ENCODE measurements around the gene SLC25A13. TPM values are rescaled to one million over a fixed set of nuclear protein-coding genes. Genes with fewer than 3 reads are reported as not detected.

SLC25A13 gene
- total and polyA plus RNA-seq, 3 experiments from 2014 or later = 9.7 to 13.8 (median 10.8) TPM

DNA sequence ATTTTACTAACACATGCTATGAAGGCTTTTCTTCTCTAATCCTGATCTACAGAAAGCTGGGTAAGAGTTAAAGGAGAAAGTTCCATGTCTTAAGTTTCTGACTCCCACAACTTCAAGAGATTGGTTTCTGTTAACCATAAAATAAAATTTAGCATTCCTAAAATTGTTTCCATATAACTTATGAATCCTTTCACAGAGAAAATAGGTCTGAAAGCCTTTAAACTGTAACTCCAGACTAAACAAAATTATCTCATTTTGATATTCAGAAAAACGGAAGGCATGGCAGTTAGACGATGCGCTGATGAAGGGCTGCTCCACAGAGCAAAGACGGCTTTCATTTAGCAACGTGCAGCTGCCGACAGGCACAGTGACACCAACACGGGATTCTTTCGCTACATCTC lies 133.3 kb downstream of the SLC25A13 start:
- ChIA-PET CTCF (no interaction called here), POLR2A (no interaction called here)
- Histone ChIP-seq H3K36me3 (ENCODE audit: insufficient read depth, low read length) (no peaks in the 10 kb centered on the region), H3K27me3 (ENCODE audit: insufficient read depth, low read length, poor library complexity, severe bottlenecking) (no peaks in the 10 kb centered on the region), H3K4me3 (ENCODE audit: low read length) (no peak overlapping the region), H3K4me1 (ENCODE audit: insufficient read depth, low read length) (no peaks in the 10 kb centered on the region), H3K9me3 (ENCODE audit: low read length) (no peaks in the 10 kb centered on the region), H3K27ac (ENCODE audit: low read depth, low read length) (no peak overlapping the region)
- Mint-ChIP-seq H3K27ac (no peak overlapping the region), H3K36me3 (peaks cover 25 to 58% (median 33%) of the 10 kb centered on the region in 3 donors), H3K27me3 (no peaks in the 10 kb centered on the region), H3K4me3 (no peak overlapping the region), H3K9me3 (no peaks in the 10 kb centered on the region), H3K4me1 (no peaks in the 10 kb centered on the region)
- DNase-seq = no peak

GRCh38 chr7:96188174-96188581 lies 133.7 kb downstream of the SLC25A13 start:
- no peaks in the 10 kb centered on the region for H3K27me3 ChIP-seq (ENCODE audit: insufficient read depth, low read length, poor library complexity, severe bottlenecking)
- H3K9me3 ChIP-seq (ENCODE audit: low read length) = no peaks in the 10 kb centered on the region
- Mint-ChIP-seq H3K36me3 (peaks cover 28 to 58% (median 36%) of the 10 kb centered on the region in 3 donors), H3K9me3 (no peaks in the 10 kb centered on the region), H3K4me3 (no peak overlapping the region), H3K27me3 (no peaks in the 10 kb centered on the region), H3K27ac (no peak overlapping the region), H3K4me1 (no peaks in the 10 kb centered on the region)
- H3K4me3 ChIP-seq (ENCODE audit: low read length) = no peak overlapping the region
- H3K27ac ChIP-seq (ENCODE audit: low read depth, low read length) = no peak overlapping the region
- no peaks in the 10 kb centered on the region for H3K4me1 ChIP-seq (ENCODE audit: insufficient read depth, low read length)
- ChIA-PET CTCF (no interaction called here), POLR2A (no interaction called here)
- no peak for DNase-seq
- H3K36me3 ChIP-seq (ENCODE audit: insufficient read depth, low read length) = no peaks in the 10 kb centered on the region

DNA sequence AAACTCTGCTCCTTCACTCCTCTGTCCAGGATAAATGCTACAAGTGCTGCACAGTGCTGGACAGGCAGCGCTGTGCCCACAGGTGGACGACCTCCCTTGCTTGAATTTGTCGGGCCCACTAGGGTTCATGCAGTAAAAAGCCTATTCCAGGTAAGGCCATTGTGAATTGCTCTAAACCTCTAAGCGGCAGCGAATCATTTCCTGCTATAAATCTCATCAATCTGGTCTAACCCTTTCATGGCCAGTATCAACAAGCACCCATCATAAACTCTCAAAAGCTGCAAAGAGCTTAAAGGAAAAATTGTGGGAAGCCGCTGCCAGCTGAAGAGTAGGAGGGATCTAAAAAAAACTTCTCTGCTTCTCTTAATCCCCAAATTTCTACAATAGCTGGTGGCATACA lies 134.2 kb downstream of the SLC25A13 start:
- peaks cover 33 to 62% (median 34%) of the 10 kb centered on the region in 3 donors for H3K36me3 Mint-ChIP-seq
- no peaks in the 10 kb centered on the region for H3K4me1 ChIP-seq (ENCODE audit: insufficient read depth, low read length)
- no peaks in the 10 kb centered on the region for H3K27me3 ChIP-seq (ENCODE audit: insufficient read depth, low read length, poor library complexity, severe bottlenecking)
- H3K4me1 Mint-ChIP-seq = no peaks in the 10 kb centered on the region
- CTCF ChIA-PET = no interaction called here
- no peak for DNase-seq
- H3K27me3 Mint-ChIP-seq = no peaks in the 10 kb centered on the region
- H3K36me3 ChIP-seq (ENCODE audit: insufficient read depth, low read length) = no peaks in the 10 kb centered on the region
- H3K27ac Mint-ChIP-seq = peak overlapping the region in 1 of 8 donors; percentile 13
- H3K9me3 Mint-ChIP-seq = no peaks in the 10 kb centered on the region
- H3K4me3 Mint-ChIP-seq = no peak overlapping the region
- H3K27ac ChIP-seq (ENCODE audit: low read depth, low read length) = no peak overlapping the region
- POLR2A ChIA-PET = no interaction called here
- no peaks in the 10 kb centered on the region for H3K9me3 ChIP-seq (ENCODE audit: low read length)
- no peak overlapping the region for H3K4me3 ChIP-seq (ENCODE audit: low read length)

DNA sequence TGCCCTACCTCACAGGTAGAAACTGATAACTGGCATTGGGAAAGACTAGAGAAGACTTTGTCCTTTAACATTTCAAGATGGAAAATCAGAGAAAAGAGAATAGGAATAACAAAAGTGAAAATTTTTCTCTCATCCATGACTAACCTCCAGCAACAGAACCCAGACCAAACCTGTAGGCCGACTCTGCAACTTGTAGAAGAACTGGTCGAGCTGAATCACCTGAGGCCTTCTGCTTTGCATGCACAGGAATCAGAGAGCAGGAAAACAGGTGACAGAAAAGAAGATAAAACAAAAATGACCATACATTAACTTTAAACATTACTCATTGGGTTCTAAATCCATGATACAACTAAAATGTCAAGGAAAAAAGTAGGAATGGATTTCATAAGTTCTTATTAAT lies 137.1 kb downstream of the SLC25A13 start:
- no peaks in the 10 kb centered on the region for H3K9me3 ChIP-seq (ENCODE audit: low read length)
- DNase-seq = no peak
- no peaks in the 10 kb centered on the region for H3K9me3 Mint-ChIP-seq
- H3K27ac ChIP-seq (ENCODE audit: low read depth, low read length) = no peak overlapping the region
- no peaks in the 10 kb centered on the region for H3K36me3 ChIP-seq (ENCODE audit: insufficient read depth, low read length)
- no peaks in the 10 kb centered on the region for H3K27me3 Mint-ChIP-seq
- H3K4me3 ChIP-seq (ENCODE audit: low read length) = no peak overlapping the region
- H3K4me1 ChIP-seq (ENCODE audit: insufficient read depth, low read length) = no peaks in the 10 kb centered on the region
- ChIA-PET POLR2A (no interaction called here), CTCF (no interaction called here)
- H3K27ac Mint-ChIP-seq = no peak overlapping the region
- H3K36me3 Mint-ChIP-seq = peaks cover 19 to 53% (median 26%) of the 10 kb centered on the region in 3 donors
- no peaks in the 10 kb centered on the region for H3K4me1 Mint-ChIP-seq
- no peak overlapping the region for H3K4me3 Mint-ChIP-seq
- no peaks in the 10 kb centered on the region for H3K27me3 ChIP-seq (ENCODE audit: insufficient read depth, low read length, poor library complexity, severe bottlenecking)

DNA sequence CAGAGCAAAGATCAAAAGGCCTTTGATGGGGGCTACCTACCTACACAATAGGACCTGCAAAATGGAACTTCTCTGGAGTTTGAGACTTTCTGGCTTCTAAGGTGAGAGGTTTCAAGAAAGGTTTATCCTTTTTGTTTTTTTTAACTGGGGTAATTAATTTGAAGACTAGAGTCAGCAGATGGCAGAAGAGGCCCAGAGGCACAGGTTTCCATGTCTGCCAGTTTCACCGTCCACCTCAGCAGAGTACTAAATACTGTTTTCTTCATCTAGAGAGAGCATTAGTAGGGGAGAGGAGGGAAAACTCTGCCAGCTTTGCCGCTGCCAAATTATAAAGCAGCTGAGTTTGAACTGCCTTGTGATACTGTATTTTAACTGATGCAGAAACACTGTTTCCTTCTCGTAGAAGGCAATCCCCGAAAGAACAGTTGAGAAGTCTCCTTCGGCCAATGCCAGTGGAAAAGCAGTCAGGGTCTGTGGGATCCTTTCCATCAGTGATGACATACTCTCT lies 138.7 kb downstream of the SLC25A13 start:
- Histone ChIP-seq H3K9me3 (ENCODE audit: low read length) (no peaks in the 10 kb centered on the region), H3K36me3 (ENCODE audit: insufficient read depth, low read length) (no peaks in the 10 kb centered on the region), H3K27ac (ENCODE audit: low read depth, low read length) (no peak overlapping the region), H3K4me3 (ENCODE audit: low read length) (no peak overlapping the region), H3K4me1 (ENCODE audit: insufficient read depth, low read length) (no peaks in the 10 kb centered on the region), H3K27me3 (ENCODE audit: insufficient read depth, low read length, poor library complexity, severe bottlenecking) (no peaks in the 10 kb centered on the region)
- Mint-ChIP-seq H3K27ac (no peak overlapping the region), H3K36me3 (peaks cover 8 to 40% (median 21%) of the 10 kb centered on the region in 3 donors), H3K4me1 (no peaks in the 10 kb centered on the region), H3K27me3 (no peaks in the 10 kb centered on the region), H3K4me3 (no peak overlapping the region), H3K9me3 (no peaks in the 10 kb centered on the region)
- DNase-seq = no peak
- CTCF ChIA-PET = no interaction called here
- POLR2A ChIA-PET = no interaction called here

- Histone ChIP-seq H3K4me3 (ENCODE audit: low read length) (no peak overlapping the region), H3K36me3 (ENCODE audit: insufficient read depth, low read length) (no peaks in the 10 kb centered on the region), H3K27ac (ENCODE audit: low read depth, low read length) (no peak overlapping the region), H3K9me3 (ENCODE audit: low read length) (no peaks in the 10 kb centered on the region), H3K27me3 (ENCODE audit: insufficient read depth, low read length, poor library complexity, severe bottlenecking) (no peaks in the 10 kb centered on the region), H3K4me1 (ENCODE audit: insufficient read depth, low read length) (no peaks in the 10 kb centered on the region)
- no peak for DNase-seq
- no peaks in the 10 kb centered on the region for H3K4me1 Mint-ChIP-seq
- ChIA-PET CTCF (no interaction called here), POLR2A (no interaction called here)
- H3K9me3 Mint-ChIP-seq = no peaks in the 10 kb centered on the region
- peaks cover 8 to 37% (median 22%) of the 10 kb centered on the region in 3 donors for H3K36me3 Mint-ChIP-seq
- no peaks in the 10 kb centered on the region for H3K27me3 Mint-ChIP-seq
- H3K27ac Mint-ChIP-seq = peak overlapping the region in 1 of 8 donors; percentile 36
- H3K4me3 Mint-ChIP-seq = no peak overlapping the region
These were observed 139.3 kb downstream of the SLC25A13 start for GRCh38 chr7:96182424-96183158.

- CTCF ChIA-PET = no interaction called here
- POLR2A ChIA-PET = interaction anchor here (0.6 kb wide), 1 partner anchor 67 kb away, joined by 3 read pairs; no protein-coding TSS in a partner anchor
- H3K4me3 Mint-ChIP-seq = no peak overlapping the region
- H3K9me3 ChIP-seq (ENCODE audit: low read length) = no peaks in the 10 kb centered on the region
- H3K4me1 Mint-ChIP-seq = no peaks in the 10 kb centered on the region
- no peak overlapping the region for H3K27ac ChIP-seq (ENCODE audit: low read depth, low read length)
- no peaks in the 10 kb centered on the region for H3K27me3 ChIP-seq (ENCODE audit: insufficient read depth, low read length, poor library complexity, severe bottlenecking)
- DNase-seq = no peak
- H3K9me3 Mint-ChIP-seq = no peaks in the 10 kb centered on the region
- no peak overlapping the region for H3K4me3 ChIP-seq (ENCODE audit: low read length)
- no peak overlapping the region for H3K27ac Mint-ChIP-seq
- no peaks in the 10 kb centered on the region for H3K27me3 Mint-ChIP-seq
- H3K36me3 Mint-ChIP-seq = peaks cover 8 to 37% (median 22%) of the 10 kb centered on the region in 3 donors
- H3K4me1 ChIP-seq (ENCODE audit: insufficient read depth, low read length) = no peaks in the 10 kb centered on the region
- H3K36me3 ChIP-seq (ENCODE audit: insufficient read depth, low read length) = no peaks in the 10 kb centered on the region
These were observed 140.7 kb downstream of the SLC25A13 start for GRCh38 chr7:96181174-96181573.

DNA sequence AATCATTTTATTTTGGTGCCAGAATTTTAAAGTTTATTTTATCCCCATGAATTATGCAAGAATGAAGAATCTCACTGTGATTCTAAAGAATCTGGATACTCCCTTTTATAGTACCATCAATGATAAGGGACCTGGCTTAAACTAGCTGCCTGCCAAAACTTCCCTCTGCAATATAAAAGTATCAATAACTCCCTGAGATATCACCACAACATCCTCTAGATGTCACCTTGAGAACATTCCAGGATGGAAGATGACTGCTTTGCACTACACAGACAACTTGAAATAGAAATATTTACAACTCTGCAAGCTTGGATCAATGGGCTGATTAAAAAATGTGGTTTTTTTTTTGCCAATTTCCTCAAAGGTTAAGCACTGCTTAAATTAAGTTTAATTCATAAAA lies 142.1 kb downstream of the SLC25A13 start:
- CTCF ChIA-PET = no interaction called here
- Mint-ChIP-seq H3K9me3 (no peaks in the 10 kb centered on the region), H3K27ac (peak overlapping the region in 1 of 8 donors; percentile 28), H3K36me3 (peaks cover 8 to 44% (median 25%) of the 10 kb centered on the region in 3 donors), H3K4me1 (no peaks in the 10 kb centered on the region), H3K4me3 (no peak overlapping the region), H3K27me3 (no peaks in the 10 kb centered on the region)
- no peaks in the 10 kb centered on the region for H3K9me3 ChIP-seq (ENCODE audit: low read length)
- no peaks in the 10 kb centered on the region for H3K36me3 ChIP-seq (ENCODE audit: insufficient read depth, low read length)
- DNase-seq = no peak
- no peak overlapping the region for H3K27ac ChIP-seq (ENCODE audit: low read depth, low read length)
- H3K4me1 ChIP-seq (ENCODE audit: insufficient read depth, low read length) = no peaks in the 10 kb centered on the region
- POLR2A ChIA-PET = no interaction called here
- H3K4me3 ChIP-seq (ENCODE audit: low read length) = no peak overlapping the region
- no peaks in the 10 kb centered on the region for H3K27me3 ChIP-seq (ENCODE audit: insufficient read depth, low read length, poor library complexity, severe bottlenecking)

All from CD8-positive, alpha-beta memory T cell (primary cell).